ENCODE measurements around the gene AGO3.
A peak's percentile ranks its signal among the peaks of the same experiment; 100 is the strongest.
"Not testable (repeated sequence)": the region's sequence is repeated elsewhere in the genome, so short reads cannot be mapped to it uniquely, and the experiment has no call there.

The AGO3 gene

DNA sequence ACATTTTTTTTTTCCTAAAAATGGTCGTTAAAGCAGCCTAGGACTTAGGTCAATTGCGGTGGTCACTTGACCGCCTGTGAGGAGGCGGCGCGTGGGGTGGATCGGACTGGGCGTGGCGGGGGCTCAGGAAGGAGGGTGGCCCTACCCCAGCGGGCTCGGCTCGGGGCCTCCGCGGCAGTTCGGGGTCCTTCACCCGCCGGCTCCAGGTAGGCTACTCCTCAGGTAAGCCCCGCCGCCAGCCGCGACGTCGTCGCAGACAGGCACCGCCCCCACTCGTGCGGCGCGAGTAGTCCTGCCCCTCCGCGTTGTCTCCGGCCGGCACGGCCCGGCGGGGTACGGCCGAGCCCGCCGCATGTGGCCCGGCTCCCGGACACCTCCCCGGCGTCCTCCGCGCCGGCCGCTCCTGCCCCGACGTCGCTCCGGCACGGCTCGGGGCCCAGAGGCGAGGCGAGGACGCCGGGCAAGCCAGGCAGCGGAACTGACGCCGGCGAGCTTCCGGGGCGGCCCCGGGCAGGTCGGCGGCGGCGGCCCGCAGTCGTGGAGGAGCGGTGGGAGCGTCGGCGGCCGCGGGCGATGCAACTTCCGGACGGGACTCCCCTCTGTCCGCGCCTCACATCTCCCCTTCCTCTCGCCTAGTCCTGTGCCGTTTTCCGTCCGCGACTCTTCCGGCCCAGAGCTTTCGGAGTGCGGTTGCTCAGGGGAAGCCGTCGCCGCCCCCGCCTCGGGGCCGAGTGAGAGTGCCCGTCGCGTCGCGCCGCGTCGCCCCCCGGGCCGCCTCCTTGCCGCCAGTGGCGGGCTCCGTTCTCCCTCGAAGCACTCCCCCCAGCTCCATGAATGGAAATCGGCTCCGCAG is at the start of gene AGO3:
AGO3 (plus strand) TSS at position 513 of the 853 bp plus-strand sequence; CDS start at position 835, 322 bp downstream.
- DNase-seq (ENCODE audit: low spot score): peak; percentile 85

DNA sequence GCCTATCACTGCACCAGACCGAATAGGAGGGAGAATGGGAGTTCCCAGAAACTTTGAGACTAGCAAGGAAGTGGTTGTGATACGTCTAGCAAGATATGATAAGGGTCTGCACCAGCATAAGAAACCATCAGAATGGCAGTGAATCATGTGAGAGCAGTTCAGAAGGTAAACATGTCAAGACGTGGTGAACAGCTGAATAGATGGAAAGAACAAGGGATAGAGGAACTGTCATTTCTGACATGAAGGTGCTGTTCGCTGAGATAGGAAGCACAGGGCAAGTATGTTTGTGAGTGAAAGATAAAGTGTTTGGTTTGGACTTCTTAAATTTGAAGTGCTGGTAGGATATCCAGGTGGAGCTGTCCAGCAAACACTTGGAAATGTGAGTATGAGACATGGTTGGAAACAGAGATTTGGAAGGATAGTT is 49.0 kb upstream of the AGO3 start:
- no peak for DNase-seq (ENCODE audit: low spot score)

DNA sequence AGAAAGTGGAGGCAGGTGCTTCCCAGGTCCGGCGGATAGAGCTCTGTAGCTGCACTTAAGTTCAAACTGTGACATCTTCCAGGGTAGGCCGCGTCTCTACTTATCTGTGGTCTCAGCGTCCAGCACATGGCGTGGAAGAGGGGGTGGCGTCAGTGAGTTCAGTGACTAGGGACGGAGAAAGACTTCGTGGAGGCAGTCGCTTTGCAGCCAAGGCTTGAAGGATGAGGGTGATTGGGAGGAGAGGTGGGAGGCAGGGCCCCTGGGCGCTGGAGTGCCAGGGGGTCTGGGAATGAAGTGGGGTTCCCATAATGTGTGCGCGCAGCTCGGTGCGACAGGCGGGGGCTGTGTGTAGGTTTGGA is 48.3 kb upstream of the AGO3 start:
- DNase-seq (ENCODE audit: low spot score): no peak

DNA sequence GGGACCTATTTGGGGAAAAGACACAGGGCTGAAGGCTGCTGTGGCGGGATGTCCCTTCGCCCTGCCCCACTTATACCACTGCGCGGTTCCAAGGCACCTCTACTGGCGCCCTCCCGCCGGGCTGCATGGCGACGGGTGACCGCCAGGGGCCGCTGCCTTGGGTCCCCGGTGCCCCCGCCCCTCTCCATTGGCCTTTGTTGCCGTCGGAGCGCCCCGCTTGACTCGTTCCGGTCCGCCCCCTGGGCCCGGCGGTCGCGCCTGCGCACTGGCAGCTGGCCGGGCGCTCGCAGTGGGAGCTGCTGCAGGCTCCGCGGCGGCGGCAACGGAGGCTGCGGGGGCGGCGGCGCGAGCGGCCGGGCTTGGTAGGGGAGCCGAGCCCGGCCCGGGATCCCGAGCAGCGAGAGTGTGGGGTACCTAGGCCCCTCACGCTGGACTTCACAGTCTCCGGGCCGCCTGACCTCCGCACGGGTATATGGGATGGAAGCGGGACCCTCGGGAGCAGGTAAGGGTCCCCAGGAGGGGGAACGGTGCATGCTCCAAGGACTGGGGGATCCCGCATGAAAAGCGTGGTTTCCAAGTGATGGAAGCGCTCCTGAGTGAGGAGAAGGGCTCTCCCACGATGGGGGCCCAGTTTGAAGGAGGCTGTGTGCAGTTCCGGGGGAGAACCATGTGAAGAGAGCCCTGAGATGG is 47.8 kb upstream of the AGO3 start, which contains the start of gene AGO1:
AGO1 (plus strand) TSS at position 265 of the 690 bp plus-strand sequence; CDS start at position 478, 213 bp downstream.
- peak; percentile 93 for DNase-seq (ENCODE audit: low spot score)

DNA sequence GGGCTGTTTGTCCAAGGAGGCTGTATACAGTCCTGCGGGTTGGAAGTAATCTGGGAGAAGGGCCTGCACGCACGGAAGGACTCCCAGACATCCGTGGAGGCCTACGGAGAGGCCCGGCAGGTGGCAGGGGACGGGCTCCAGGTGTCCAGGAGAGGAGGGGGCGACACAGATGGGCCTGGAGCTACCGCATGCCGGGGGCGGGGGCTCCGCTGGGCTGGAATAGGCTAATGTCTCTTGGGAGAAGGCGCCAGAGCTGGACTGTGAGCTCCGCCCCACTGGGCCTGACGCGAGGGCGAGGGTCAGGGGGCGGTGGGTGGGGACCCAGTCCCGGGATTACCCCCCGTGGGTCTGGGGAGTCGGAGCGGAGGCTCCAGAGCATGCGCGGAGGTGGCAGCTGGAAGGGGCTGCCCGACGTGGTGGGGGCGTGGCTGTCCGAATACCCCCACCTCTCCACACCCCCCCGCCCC is 47.2 kb upstream of the AGO3 start:
- peak; percentile 18 for DNase-seq (ENCODE audit: low spot score)

DNA sequence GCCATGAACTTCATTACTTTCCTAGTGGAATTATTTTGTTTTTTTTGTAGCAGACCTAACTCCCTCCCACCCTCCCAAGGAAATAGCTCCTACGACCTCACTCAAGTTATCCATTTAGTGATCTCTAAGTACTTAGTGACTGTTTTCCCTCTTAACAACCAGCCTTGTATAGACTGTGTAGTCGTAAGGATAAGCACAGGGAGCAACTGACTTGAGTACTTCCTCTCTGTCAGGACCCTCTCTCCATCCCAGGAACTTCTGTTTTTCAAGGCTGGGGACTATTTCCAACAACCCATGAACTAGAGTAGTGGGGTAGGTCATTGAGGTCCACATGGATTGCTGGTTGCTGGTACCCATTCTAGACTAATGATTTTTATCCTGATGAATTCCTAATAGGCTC is 46.0 kb upstream of the AGO3 start:
- DNase-seq (ENCODE audit: low spot score): no peak

DNA sequence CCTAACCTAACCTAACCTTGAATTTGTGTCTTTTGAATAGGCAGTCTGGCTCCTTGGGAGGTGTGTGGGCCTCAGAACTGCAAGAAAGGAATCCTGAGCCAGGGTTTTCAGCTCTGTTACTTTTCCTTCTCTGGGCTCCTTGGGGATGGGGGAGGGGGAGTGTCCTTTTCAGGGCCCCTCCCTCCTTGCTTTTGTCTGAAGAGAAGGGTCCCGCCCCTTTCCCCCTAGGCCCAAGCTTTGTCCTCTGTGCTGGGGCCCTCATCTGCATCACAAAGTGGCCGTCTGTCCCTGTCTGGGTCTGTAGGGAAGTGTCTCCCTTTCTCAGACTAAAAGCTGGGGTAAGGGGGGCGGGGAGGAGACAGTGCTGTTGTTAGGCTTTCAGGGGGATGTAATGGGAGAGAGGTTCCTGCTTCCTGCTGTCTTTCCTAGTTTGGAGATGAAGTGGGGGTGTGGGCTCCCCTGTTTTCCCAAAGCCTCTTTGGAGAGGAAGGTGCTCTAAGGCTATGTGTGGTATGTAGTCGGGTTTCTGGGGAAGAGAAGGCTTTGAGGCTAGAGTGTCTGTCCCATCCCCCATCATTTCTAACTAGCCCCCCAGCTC is 44.8 kb upstream of the AGO3 start:
- no peak for DNase-seq (ENCODE audit: low spot score)

DNA sequence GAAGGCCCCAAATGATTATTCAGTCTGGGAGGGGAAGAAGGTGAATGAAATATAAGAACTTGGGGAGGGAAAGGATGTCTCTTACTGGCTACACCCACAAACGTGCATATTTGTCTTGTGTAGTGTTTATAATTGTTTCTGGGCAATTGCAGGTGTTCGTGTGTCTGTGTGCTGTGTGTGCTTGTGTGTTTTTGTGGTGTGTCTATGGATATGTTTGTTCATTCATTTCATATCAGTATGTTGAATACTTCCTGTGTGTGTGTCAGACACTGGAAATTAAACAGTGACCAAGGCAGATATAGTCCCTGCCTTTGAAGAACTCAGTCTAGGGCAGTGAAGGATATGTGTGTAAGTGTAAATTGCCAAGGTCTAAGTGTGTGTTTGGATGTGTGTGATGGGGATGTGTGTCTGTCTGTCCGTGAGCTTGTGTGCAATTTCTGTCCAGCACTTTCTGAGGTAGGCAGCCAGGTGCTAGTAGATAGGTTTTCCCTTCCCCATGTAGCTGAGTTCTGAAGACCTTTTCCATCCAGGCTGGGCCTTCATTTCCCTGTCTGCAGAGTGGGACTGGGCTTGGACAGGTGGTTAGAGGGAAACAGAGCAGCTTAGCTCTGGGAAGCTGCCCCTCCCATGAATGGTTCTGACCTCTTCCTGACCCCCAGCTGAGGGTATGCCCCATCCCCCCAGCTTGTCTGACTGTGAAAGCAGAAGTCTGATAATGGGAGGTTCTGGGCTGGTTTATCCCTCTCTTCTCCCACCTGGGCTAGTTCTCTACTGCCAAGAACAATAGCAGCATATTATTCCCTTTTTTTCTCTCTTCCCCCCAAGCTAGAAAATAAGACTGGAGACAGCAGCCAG is 44.1 kb upstream of the AGO3 start:
- DNase-seq (ENCODE audit: low spot score): no peak

DNA sequence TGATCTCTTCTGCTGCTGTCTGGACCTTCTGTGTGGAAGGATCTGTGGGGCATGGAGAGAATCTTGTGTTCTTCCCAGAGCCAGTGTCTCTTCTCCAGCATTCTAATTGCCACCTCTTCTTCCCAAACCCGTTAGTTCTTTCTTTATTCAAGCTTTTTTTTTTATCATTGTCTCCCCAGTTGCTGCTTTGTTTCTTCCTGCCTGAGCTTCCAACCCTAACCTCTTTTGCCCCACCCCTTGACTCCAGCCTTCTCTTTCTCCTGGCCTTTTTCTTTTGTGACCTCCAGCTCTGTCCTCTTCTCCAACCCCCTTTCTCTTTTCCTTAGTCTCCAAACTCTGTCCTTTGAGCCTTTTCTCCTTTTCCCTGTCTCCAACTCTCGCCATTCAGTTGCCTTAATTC is 43.4 kb upstream of the AGO3 start:
- DNase-seq (ENCODE audit: low spot score): no peak

DNA sequence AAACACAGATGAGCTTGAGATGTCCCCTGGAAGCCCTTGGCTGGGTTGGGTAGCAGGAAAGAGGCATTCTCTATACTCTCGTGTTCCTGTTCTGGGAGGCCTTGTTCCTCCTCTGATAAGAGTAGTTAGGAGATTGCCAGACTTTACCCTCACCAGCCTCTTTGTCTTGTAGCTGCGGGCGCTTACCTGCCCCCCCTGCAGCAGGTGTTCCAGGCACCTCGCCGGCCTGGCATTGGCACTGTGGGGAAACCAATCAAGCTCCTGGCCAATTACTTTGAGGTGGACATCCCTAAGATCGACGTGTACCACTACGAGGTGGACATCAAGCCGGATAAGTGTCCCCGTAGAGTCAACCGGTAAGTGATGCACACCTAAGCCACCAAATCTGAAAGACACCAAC is 42.6 kb upstream of the AGO3 start:
- no peak for DNase-seq (ENCODE audit: low spot score)

DNA sequence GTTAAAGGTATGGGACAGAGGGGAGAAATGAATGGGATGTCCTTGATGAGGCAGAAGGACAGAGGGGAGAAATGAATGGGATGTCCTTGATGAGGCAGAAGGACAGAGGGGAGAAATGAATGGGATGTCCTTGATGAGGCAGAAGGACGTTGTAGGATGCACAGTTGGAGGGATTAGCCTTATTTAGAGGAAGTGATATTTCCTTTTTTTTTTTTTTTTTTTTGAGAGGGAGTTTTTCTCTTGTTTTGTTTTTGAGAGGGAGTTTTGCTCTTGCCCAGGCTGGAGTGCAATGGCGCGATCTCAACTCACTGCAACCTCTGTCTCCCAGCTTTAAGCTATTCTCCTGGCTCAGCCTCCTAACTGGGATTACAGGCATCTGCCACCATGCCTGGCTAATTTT is 41.9 kb upstream of the AGO3 start:
- not testable (repeated sequence) for DNase-seq (ENCODE audit: low spot score)

DNA sequence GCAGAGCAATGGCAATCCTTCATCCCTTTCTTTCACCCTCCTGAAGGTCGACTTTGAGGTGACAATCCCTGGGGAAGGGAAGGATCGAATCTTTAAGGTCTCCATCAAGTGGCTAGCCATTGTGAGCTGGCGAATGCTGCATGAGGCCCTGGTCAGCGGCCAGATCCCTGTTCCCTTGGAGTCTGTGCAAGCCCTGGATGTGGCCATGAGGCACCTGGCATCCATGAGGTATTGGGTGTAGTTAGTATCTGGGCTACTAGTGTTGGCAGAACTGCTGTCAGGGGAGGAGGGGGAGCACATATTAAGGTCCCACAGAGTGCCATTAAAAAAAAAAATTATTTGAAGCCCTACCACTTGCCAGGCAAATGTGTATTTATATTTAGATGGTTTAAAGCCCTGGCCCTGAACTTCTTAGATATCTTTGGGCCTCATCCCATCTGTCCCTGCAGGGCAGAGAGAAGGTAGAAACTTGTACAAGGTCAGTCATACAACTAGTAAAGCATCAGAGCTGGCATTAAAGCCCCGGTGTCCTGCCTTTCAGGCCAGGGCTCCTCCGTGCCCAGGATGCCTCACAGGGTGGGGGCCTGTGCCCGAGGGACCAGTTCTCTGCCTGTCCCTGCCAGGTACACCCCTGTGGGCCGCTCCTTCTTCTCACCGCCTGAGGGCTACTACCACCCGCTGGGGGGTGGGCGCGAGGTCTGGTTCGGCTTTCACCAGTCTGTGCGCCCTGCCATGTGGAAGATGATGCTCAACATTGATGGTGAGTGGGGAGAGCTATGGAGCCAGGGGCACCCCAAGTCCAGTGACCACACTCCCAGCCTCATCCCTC is 37.6 kb upstream of the AGO3 start:
- no peak for DNase-seq (ENCODE audit: low spot score)

DNA sequence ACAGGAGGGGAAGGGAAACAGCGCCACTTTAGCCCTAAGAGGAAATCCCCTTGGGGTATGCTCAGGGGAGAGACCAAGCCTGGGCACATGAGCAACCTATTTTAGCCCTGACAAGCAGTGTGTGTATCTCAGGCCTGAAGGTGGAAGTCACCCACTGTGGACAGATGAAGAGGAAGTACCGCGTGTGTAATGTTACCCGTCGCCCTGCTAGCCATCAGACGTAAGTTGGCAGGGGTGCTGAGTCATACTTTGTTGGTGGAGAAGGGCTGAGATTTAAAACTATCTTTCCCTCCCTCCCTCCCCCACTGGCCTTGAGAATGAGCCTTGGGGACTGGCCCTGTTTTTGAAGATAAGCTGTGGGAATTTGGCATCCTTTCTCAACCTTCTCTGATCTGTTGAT is 36.7 kb upstream of the AGO3 start:
- no peak for DNase-seq (ENCODE audit: low spot score)

DNA sequence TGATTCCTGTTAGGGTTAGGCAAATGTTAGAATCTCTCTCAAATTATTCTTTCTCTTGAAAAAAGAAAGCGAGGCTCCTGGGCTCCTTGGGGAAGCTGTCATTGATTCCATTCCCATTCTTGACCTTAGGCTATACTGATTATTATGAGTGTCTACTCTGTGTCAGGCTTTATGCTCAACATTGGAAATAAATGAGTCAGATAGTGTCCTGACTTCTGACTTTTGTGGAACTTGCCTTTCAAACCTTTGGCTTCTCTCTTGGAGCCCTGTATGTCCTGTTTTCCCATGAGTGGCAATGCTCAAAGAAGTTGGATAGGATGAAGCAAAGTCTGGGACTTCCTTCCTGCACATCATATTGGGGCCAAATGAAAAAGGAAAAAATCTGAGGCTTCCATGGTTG is 36.2 kb upstream of the AGO3 start:
- DNase-seq (ENCODE audit: low spot score): no peak

DNA sequence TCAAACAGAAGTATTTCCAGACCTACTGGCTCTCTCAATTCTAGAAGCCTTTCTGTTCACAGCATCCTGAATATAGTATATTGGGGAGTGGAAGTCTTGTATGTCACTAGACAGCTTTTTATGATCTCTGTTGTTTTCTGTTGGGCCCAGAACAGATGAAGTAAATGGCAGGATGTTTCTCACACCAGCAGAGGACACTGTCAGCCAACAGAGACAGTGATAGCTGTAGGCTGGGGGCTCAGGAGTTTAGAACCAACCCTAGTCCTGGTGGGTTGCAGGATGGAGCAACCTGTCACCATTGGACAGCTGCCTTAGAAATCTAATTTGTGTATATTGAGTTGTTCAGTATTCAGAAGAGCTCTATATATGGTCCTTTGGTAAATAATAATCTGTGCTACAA is 31.0 kb upstream of the AGO3 start:
- no peak for DNase-seq (ENCODE audit: low spot score)

DNA sequence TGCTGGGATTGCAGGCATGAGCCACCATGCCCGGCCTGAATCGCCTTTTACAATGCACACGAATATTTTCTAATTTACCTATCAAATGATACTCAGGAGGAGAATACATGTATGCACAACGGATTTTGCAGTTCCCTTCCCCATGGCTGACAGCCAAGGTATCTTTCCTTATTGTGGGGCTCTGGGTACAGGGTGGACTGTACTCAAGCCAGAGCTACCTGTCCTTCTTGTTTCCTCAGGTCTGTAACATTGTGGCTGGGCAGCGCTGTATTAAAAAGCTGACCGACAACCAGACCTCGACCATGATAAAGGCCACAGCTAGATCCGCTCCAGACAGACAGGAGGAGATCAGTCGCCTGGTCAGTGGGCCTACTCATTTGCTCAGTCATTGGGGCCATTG is 29.7 kb upstream of the AGO3 start:
- DNase-seq (ENCODE audit: low spot score): no peak

DNA sequence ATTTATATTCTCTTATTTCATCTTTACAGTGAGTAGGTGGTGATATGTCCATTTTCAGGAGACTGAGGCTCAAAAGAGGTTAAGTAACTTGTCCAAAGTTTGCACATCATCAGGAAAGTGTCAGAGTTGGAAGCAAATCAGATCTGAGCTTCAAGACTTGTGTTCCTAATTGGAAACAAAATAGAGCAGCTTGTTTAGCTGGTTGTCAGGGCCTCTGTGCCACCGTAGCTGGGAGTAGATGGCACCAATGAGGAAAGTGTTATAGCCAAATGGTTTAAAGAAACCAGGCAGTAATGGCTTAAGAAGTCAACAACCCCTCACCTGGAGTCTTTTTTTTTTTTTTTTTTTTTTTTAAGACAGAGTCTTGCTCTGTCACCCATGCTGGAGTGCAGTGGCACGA is 28.2 kb upstream of the AGO3 start:
- DNase-seq (ENCODE audit: low spot score): no peak

DNA sequence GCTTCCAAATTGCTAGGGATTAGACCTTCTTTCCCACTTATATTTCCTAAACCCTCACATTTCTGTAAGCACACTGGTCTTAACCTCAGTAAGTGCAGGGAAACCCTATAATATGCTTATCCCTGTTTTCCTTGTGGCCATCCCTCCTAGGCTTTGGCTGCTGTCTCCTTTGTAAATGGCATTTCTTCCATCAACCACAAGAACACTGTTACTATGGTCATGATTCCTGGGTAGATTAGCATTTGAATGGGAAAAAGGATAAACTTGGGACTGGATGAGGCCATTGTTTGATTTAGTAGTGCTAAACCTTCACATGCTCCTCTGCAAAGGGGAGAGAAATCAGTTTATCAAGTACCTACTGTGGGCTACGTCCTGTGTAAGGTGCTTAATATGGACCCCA is 16.2 kb upstream of the AGO3 start:
- no peak for DNase-seq (ENCODE audit: low spot score)

DNA sequence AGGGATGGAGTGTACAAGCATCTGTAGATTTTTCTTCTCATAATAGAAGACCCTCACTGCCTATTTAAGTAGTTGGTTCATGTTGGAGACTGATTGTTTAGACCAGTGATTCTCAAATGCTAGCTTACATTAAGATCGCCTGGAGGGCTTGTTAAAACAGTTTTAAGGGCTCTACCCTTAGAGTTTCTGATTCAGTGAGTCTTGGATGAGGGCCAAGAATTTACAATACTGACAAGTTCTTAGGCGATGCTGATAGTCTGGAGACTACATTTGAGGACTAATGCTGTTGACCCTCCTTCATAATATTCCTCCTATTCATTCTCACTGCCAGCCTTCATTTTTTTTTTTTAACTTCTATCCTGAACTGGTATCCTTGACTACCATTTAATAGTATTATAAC is 15.2 kb upstream of the AGO3 start:
- no peak for DNase-seq (ENCODE audit: low spot score)

DNA sequence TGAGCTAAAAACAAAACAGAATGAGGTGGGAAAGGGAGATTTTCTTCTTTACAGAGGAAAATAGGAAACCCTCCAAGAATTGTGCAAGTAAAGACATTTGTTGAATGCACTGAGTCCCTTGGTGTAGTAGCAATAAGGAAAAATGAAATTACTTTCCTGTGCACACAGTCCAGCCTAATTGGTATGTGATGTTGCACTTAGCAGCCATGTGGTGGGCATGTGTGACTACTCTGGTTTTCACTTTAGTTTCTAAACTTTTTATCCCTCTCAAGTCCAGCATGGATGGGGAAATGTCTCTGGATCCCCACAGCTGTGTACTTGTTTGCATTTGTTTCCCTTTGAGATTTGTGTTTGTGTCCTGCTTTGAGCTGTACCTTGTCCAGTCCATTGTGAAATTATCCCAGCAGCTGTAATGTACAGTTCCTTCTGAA is 7.1 kb upstream of the AGO3 start:
- DNase-seq (ENCODE audit: low spot score): no peak

DNA sequence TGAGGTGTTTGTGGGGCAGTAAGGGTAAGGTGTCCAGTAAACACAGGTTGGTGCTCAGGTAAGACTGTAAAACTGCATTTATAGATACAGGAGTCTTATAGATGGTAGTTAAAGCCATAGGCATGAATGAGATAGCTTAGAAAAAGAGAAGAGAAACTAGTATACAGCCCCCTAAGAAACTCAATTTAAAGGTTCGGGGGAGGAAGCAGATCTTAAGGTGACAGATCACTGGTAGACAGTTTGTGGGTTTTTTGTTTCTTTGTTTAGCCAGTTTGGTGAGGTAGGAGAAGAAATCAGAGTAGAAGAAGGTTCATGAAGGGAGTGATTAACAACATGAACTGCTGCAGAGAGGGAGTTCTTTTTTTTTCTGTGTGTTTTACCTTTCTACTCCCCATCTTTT is 6.1 kb upstream of the AGO3 start:
- no peak for DNase-seq (ENCODE audit: low spot score)
